CD4-positive, alpha-beta T cell treated with Interleukin-17A for 4 hours (primary cell): ENCODE results near the gene IL23R.
"Not testable (repeated sequence)": the region's sequence is repeated elsewhere in the genome, so short reads cannot be mapped to it uniquely, and the experiment has no call there.

ENCODE experiments used
- DNase-seq: peaks from one replicate; pipeline ENCODE4 v3.0.0-alpha.2; 2020; ENCODE audit warnings: mixed read lengths

The IL23R gene

GRCh38 chr1:67194209-67194863 lies 28.1 kb downstream of the IL23R start:
- no peak for DNase-seq

- DNase-seq = no peak
These were observed 34.5 kb downstream of the IL23R start for GRCh38 chr1:67200755-67201154.

- no peak for DNase-seq
These were observed 35.6 kb downstream of the IL23R start for GRCh38 chr1:67201891-67202290.

GRCh38 chr1:67204298-67204980 lies 38.2 kb downstream of the IL23R start:
- no peak for DNase-seq

GRCh38 chr1:67207398-67207797 lies 41.1 kb downstream of the IL23R start:
- not testable (repeated sequence) for DNase-seq

- DNase-seq = no peak
These were observed 42.0 kb downstream of the IL23R start for GRCh38 chr1:67208217-67208616.

GRCh38 chr1:67209521-67209920 lies 43.3 kb downstream of the IL23R start:
- DNase-seq = no peak

- peak; percentile 63 for DNase-seq
These were observed 45.6 kb downstream of the IL23R start for GRCh38 chr1:67211589-67212563.

GRCh38 chr1:67213164-67213563 lies 46.9 kb downstream of the IL23R start:
- no peak for DNase-seq

- no peak for DNase-seq
These were observed 47.7 kb downstream of the IL23R start for GRCh38 chr1:67213948-67214347.

- peak; percentile 54 for DNase-seq
These were observed 48.3 kb downstream of the IL23R start for GRCh38 chr1:67214420-67215174.

- no peak for DNase-seq
These were observed 50.1 kb downstream of the IL23R start for GRCh38 chr1:67216401-67216800.

GRCh38 chr1:67217417-67217816 lies 51.2 kb downstream of the IL23R start:
- no peak for DNase-seq

GRCh38 chr1:67217938-67218337 lies 51.7 kb downstream of the IL23R start:
- no peak for DNase-seq

- DNase-seq = no peak
These were observed 58.6 kb downstream of the IL23R start for GRCh38 chr1:67224856-67225255.

- no peak for DNase-seq
These were observed 60.4 kb downstream of the IL23R start for GRCh38 chr1:67226688-67227087.

GRCh38 chr1:67227196-67227595 lies 60.9 kb downstream of the IL23R start:
- no peak for DNase-seq

- DNase-seq = no peak
These were observed 62.5 kb downstream of the IL23R start for GRCh38 chr1:67228791-67229190.

GRCh38 chr1:67230539-67230938 lies 64.3 kb downstream of the IL23R start:
- no peak for DNase-seq

- DNase-seq = no peak
These were observed 70.0 kb downstream of the IL23R start for GRCh38 chr1:67236277-67236676.

GRCh38 chr1:67239738-67240137 lies 73.5 kb downstream of the IL23R start:
- DNase-seq = no peak

GRCh38 chr1:67241200-67241746 lies 75.0 kb downstream of the IL23R start:
- DNase-seq = no peak
